Measurements from ENCODE around the gene TMEM190.
A peak's percentile ranks its signal among the peaks of the same experiment; 100 is the strongest.
"Not testable (repeated sequence)": the region's sequence is repeated elsewhere in the genome, so short reads cannot be mapped to it uniquely, and the experiment has no call there.

The TMEM190 gene

DNA sequence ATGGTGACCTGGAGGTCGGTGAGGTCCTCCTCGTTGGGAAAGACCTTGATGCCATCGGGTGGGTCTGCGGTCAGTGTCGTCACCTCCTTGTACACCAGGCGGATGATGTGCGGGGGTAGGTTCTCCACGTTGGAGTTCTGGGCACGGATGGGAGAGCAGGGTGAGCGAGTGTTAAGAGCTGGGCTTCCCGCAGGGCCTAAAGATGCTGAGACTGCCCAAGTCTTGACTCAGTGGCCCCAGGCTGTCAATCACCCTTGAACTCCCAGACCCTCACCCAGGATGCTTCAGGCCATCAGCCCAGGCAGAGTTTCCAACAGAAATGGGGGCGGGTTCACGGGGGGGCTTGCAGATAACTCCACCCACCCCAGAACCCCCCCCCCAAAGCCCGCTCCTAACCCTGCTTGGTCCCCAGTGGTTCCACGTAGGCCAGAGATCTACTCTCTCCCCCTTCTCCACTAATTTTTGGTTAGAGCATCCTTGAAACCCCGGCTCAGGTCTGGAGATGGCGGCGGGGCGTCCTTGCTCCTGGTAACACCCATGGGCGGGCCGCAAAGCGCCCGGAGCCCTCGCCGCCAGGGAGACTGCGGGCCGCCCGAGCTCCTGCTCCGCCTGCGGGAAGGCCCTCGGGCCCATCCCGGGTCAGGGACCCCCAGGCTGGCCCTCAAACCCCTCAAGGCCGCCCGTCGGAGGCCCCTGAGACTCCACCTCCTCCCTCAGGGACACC is 30.4 kb downstream of the TMEM190 start:
- H3K4me3 Mint-ChIP-seq: peak overlapping the region; percentile 96
- H3K27ac Mint-ChIP-seq: peak overlapping the region; percentile 88
- H3K9me3 Mint-ChIP-seq: no peaks in the 10 kb centered on the region
- peaks cover 42% of the 10 kb centered on the region for H3K36me3 Mint-ChIP-seq (ENCODE audit: low read depth)
- no peaks in the 10 kb centered on the region for H3K27me3 Mint-ChIP-seq
- H3K4me1 Mint-ChIP-seq (ENCODE audit: low read depth): peaks cover 37% of the 10 kb centered on the region

DNA sequence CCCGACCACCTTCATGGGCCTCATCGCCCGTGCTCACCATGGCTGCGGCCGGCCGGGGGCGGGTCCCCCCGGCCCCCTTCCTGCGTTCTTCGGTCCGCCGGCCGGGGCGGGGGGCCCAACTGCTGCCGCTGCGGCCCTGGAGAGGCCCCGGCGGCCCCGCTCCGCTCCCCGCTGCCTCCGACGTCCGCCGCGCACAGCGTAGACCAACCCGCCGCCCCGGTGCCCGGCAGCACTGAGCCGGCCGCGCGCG is 30.8 kb downstream of the TMEM190 start, which contains the start of gene UBE2S:
Gene UBE2S (minus strand): TSS at position 239 of the 250 bp plus-strand sequence. CDS start 199 bp downstream, at position 40.
- H3K27ac Mint-ChIP-seq: peak within 1 kb of the TSS; percentile 96
- H3K4me3 Mint-ChIP-seq: peak within 1 kb of the TSS; percentile 96
- peaks cover 38% of the 10 kb centered on the region for H3K36me3 Mint-ChIP-seq (ENCODE audit: low read depth)
- H3K27me3 Mint-ChIP-seq, H3K9me3 Mint-ChIP-seq: not testable (repeated sequence)
- H3K4me1 Mint-ChIP-seq (ENCODE audit: low read depth): peaks cover 37% of the 10 kb centered on the region

DNA sequence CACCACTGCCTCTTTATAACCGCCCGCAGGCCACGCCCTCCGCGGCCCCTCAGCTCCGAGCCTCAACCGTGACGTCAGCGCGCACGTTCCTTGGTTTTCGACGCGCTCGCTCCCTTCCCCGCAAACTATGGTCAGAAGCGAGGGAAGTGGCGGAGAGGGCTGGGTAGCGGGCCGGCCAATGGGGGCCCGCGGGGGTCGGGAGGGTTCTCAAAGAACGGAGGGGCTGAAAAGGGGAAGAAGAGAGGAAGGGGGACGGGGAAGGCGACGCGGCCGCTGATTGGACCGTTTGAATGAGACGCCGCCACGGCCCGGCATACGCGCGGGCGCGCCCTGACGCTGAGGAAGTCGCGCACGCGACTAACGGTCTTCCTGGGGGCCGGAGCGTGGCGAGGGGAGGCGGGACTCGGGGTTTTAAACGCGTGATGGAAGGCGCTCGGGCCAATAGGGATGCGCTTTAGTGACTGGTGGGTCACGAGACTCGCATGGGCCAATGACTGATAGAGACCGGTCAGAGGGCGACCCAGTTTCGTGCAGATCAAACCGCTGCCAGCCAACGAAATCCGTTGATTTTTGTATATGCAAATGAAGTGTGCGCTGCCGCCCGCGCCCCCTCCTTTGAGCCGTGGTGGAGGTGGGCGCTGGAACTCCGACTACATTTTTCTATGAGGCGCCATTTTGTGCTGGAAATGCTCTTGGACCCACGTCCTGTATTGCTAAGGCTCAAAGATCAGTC is 31.3 kb downstream of the TMEM190 start:
- H3K9me3 Mint-ChIP-seq: no peaks in the 10 kb centered on the region
- H3K4me1 Mint-ChIP-seq (ENCODE audit: low read depth): peaks cover 37% of the 10 kb centered on the region
- no peaks in the 10 kb centered on the region for H3K27me3 Mint-ChIP-seq
- peak overlapping the region; percentile 96 for H3K4me3 Mint-ChIP-seq
- H3K27ac Mint-ChIP-seq: peak overlapping the region; percentile 96
- H3K36me3 Mint-ChIP-seq (ENCODE audit: low read depth): peaks cover 33% of the 10 kb centered on the region

DNA sequence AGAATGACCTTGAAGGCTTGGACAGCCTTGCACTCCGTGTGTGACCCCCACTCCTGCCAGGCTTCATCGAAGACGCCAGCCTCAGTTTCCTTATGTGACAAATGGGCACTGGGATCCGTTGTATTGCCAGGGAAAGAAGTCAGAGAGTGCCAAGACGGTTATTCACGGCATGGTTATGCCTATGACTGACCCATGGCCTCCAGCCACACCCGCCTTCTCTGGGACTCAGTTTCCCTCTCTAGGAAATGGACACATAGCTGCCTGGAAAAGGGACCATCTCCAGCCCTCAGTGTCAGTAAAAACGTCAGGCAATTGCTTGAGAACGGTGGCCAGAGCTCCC is 31.9 kb downstream of the TMEM190 start:
- H3K27me3 Mint-ChIP-seq: no peaks in the 10 kb centered on the region
- H3K4me1 Mint-ChIP-seq (ENCODE audit: low read depth): peaks cover 32% of the 10 kb centered on the region
- H3K36me3 Mint-ChIP-seq (ENCODE audit: low read depth): peaks cover 27% of the 10 kb centered on the region
- no peaks in the 10 kb centered on the region for H3K9me3 Mint-ChIP-seq
- H3K27ac Mint-ChIP-seq: peak overlapping the region; percentile 96
- H3K4me3 Mint-ChIP-seq: peak overlapping the region; percentile 96

DNA sequence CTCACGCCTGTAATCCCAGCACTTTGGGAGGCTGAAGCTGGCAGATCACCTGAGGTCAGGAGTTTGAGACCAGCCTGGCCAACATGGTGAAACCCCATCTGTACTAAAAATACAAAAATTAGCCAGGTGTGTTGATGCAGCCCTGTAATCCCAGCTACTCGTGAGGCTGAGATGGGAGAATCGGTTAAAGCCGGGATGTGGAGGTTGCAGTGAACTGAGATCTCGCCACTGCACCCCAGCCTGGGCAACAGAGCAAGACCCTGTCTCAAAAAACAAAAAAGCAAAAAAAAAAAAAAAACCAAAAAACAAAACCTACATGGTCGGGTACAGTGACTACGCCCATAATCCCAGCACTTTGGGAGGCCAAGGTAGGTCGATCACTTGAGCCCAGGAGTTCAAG is 32.6 kb downstream of the TMEM190 start:
- not testable (repeated sequence) for H3K27me3 Mint-ChIP-seq, H3K9me3 Mint-ChIP-seq, H3K4me3 Mint-ChIP-seq, H3K27ac Mint-ChIP-seq
- Mint-ChIP-seq H3K36me3 (ENCODE audit: low read depth) (peaks cover 20% of the 10 kb centered on the region), H3K4me1 (ENCODE audit: low read depth) (peaks cover 26% of the 10 kb centered on the region)

DNA sequence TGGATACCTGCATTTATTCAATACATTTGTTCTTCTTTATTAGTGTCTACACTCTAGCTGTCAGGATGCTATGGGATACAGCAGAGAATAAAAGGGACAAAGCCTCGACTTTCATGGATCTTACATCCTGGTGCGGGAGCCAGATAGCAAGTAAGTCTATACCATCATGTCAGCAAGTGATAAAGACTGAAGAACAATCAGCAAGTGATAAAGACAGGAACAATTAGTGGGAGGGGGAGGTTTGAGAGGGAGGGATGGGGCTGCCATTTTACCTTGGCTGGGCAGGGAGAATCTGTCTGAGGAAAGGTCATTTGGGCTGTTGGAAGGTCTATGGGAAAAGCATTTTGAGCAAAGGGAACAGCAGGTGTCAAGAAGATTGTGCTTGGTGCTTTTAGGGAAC is 33.5 kb downstream of the TMEM190 start:
- no peaks in the 10 kb centered on the region for H3K9me3 Mint-ChIP-seq
- H3K36me3 Mint-ChIP-seq (ENCODE audit: low read depth): peaks cover 17% of the 10 kb centered on the region
- H3K27ac Mint-ChIP-seq: no peak overlapping the region
- no peak overlapping the region for H3K4me3 Mint-ChIP-seq
- H3K27me3 Mint-ChIP-seq: no peaks in the 10 kb centered on the region
- peaks cover 26% of the 10 kb centered on the region for H3K4me1 Mint-ChIP-seq (ENCODE audit: low read depth)

DNA sequence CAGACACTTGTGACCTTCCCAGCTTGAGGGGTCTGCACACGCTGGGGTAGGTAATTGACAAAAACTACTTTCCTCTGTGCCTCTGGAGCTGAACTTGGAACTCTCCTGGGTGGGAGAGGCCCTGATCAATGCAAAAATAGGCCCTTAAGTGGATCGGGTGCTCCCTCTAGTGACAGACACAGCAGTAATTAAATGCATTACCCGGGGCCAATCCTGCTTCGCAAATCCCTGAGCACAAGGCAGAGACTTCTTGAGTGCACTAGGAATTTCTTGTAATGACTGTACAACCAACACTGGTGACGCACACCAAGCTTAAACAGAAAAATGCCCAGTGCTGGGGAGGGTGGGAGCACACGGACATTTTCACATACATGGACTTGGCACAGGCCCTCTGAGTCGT is 41.6 kb downstream of the TMEM190 start:
- no peak overlapping the region for H3K27ac Mint-ChIP-seq
- no peaks in the 10 kb centered on the region for H3K36me3 Mint-ChIP-seq (ENCODE audit: low read depth)
- peaks cover 12% of the 10 kb centered on the region for H3K4me1 Mint-ChIP-seq (ENCODE audit: low read depth)
- no peaks in the 10 kb centered on the region for H3K27me3 Mint-ChIP-seq
- no peak overlapping the region for H3K4me3 Mint-ChIP-seq
- H3K9me3 Mint-ChIP-seq: no peaks in the 10 kb centered on the region

DNA sequence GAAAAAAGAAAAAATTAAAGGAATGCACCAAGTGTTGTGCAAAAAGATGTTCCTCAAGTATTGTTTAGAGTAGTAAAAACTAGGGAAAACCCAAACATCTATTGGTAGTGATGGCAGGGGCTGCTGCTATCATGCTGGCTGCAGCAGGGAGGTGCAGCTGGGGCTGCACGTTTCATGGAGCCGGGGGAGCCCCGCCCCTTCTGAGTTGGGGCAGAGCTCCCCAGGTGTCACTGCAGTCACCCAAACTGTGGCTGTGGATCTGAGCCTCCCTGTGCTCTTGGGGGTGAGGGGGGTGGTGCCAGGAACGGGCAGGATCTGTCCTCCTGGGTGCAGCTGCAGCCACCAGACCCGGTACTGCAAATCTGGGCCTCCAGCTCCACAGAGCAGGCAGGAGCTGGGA is 42.5 kb downstream of the TMEM190 start:
- Mint-ChIP-seq H3K36me3 (ENCODE audit: low read depth) (no peaks in the 10 kb centered on the region), H3K9me3 (no peaks in the 10 kb centered on the region), H3K27me3 (no peaks in the 10 kb centered on the region), H3K4me3 (no peak overlapping the region), H3K27ac (no peak overlapping the region), H3K4me1 (ENCODE audit: low read depth) (peaks cover 12% of the 10 kb centered on the region)

DNA sequence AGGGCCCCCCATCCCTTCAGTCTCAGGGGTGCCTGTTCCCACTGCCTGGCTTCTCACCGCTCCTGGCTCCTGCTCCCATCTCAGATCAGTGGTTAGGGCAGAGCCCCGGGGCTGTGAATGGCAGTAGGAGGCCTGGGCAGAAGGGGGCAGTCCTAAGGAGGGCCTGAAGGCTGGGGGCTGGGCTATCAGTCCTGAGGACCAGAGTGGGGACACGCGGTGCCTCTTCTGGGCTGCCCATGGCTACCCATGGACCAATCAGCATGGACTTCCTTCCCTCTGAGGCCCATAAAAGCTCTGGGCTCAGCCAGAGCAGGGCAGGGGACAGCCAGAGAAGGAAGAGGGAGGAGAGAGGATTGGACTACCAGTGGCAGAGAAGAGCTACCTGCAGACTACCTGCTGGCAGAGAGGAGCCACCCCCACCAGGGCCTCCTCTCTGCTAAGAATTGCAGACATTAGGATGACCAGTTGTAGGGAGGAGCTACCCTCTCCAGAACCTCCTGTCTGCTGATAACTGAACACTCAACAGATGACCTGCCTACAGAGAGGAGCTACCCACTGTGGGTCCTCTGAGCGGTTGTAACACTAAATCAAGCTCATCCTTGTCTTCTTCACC is 43.1 kb downstream of the TMEM190 start:
- H3K27me3 Mint-ChIP-seq: peaks cover 1% of the 10 kb centered on the region
- no peaks in the 10 kb centered on the region for H3K36me3 Mint-ChIP-seq (ENCODE audit: low read depth)
- H3K4me1 Mint-ChIP-seq (ENCODE audit: low read depth): peaks cover 12% of the 10 kb centered on the region
- no peaks in the 10 kb centered on the region for H3K9me3 Mint-ChIP-seq
- H3K4me3 Mint-ChIP-seq: no peak overlapping the region
- no peak overlapping the region for H3K27ac Mint-ChIP-seq

DNA sequence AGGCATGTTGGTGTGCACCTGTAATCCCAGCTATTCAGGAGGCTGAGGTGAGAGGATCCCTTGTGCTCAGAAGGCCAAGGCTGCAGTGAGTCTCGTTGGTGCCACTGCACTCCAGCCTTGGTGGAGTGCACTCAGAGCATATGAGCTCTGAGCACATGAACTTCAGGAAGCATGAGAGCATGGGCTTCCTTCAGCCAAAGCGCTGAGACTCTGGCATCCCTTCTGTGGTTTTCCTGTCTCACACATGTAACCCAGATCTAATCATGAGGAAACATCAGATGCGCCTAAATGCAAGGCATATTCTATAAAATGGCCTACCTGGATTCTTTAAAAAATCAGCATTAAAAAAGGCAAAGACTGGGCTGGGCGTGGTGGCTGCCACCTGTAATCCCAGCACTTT is 44.7 kb downstream of the TMEM190 start:
- H3K27me3 Mint-ChIP-seq; H3K9me3 Mint-ChIP-seq; H3K36me3 Mint-ChIP-seq (ENCODE audit: low read depth); H3K4me3 Mint-ChIP-seq; H3K27ac Mint-ChIP-seq: not testable (repeated sequence)
- peaks cover 12% of the 10 kb centered on the region for H3K4me1 Mint-ChIP-seq (ENCODE audit: low read depth)

DNA sequence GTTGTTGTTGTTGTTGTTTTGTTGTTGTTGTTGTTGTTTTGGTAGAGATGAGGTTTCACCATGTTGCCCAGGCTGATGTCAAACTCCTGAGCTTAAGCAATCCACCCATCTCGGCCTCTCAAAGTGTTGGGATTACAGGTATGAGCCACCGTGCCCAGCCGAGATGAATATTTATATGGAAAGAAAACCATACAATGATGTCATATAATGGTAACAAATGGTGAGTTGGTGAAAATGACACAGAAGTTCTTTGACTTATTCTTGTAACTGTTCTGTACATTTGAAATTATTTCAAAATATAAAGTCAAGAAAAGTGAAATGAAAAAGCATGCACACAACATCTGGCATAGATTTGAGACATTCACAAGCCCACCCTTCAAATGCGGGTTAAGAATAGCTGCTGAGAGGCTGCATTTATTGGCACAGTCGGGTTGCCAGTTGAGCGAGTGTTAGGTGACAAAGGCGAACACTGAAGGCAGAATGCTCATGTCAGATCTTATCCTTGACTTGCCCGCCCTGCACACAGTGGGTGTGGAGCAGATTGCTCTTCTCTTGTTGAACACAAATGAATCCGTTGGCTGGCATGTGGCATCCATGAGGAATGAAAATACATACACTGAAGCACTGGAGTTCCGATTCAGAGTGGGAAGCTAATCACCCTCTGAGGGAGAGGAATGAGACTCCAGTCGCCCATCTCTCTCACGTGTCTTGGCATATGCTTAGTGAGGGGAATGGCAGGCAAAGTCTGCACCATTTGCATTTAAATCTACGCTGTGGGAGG is 46.8 kb downstream of the TMEM190 start:
- no peak overlapping the region for H3K4me3 Mint-ChIP-seq
- peaks cover 8% of the 10 kb centered on the region for H3K4me1 Mint-ChIP-seq (ENCODE audit: low read depth)
- no peak overlapping the region for H3K27ac Mint-ChIP-seq
- no peaks in the 10 kb centered on the region for H3K9me3 Mint-ChIP-seq
- H3K36me3 Mint-ChIP-seq (ENCODE audit: low read depth): no peaks in the 10 kb centered on the region
- H3K27me3 Mint-ChIP-seq: peaks cover 9% of the 10 kb centered on the region

DNA sequence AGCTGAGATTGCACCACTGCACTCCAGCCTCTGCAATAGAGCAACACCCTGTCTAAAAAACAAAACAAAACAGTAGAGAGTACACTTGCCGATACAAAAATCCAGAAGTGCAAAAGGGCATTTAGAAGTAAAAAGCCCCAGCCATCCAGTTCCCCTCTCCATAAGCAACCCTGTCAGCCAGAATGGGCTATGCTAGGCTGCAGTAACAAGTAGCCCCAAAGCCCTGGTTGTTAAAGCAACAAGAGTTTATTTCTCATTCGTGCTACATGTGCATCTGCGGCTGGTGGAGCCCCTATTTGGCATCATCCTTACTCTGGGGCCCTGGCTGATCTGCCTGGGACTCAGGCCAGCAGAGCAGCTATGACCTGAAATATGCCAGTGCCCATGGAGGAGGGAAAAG is 47.9 kb downstream of the TMEM190 start:
- H3K36me3 Mint-ChIP-seq (ENCODE audit: low read depth): no peaks in the 10 kb centered on the region
- H3K4me3 Mint-ChIP-seq: no peak overlapping the region
- H3K27ac Mint-ChIP-seq: no peak overlapping the region
- H3K4me1 Mint-ChIP-seq (ENCODE audit: low read depth): peaks cover 8% of the 10 kb centered on the region
- H3K27me3 Mint-ChIP-seq: peaks cover 14% of the 10 kb centered on the region
- no peaks in the 10 kb centered on the region for H3K9me3 Mint-ChIP-seq

DNA sequence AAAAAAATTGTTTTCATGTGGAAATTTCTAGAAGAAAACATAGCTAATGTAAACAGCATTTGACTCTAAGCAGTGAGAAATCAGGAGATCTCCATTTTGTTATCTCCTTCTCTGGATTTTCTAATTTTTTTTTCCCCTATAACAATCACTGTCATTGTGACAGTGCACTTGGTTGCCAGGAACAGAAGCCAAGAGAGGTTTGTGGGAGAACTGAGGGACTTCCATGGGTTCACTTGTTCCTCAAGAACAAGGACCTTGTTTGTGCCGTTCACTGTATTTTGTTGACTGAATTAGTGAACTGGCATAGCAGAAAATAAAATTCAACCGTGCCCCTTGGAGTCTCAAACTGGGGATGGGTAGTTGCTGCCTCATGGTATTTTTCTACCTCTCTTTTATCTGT is 49.4 kb downstream of the TMEM190 start:
- Mint-ChIP-seq H3K36me3 (ENCODE audit: low read depth) (no peaks in the 10 kb centered on the region), H3K4me3 (no peak overlapping the region), H3K27me3 (peaks cover 23% of the 10 kb centered on the region), H3K9me3 (no peaks in the 10 kb centered on the region), H3K27ac (no peak overlapping the region), H3K4me1 (ENCODE audit: low read depth) (peaks cover 8% of the 10 kb centered on the region)

Measured in stimulated activated naive CD8-positive, alpha-beta T cell treated with anti-CD3 and anti-CD28 coated beads, Interleukin-15, Interleukin-2, amounts not matched to agents 100 ng/mL and 50 ng/mL, for 24 hours (primary cell).